ENCODE measurements around the gene BLCAP.

DNA sequence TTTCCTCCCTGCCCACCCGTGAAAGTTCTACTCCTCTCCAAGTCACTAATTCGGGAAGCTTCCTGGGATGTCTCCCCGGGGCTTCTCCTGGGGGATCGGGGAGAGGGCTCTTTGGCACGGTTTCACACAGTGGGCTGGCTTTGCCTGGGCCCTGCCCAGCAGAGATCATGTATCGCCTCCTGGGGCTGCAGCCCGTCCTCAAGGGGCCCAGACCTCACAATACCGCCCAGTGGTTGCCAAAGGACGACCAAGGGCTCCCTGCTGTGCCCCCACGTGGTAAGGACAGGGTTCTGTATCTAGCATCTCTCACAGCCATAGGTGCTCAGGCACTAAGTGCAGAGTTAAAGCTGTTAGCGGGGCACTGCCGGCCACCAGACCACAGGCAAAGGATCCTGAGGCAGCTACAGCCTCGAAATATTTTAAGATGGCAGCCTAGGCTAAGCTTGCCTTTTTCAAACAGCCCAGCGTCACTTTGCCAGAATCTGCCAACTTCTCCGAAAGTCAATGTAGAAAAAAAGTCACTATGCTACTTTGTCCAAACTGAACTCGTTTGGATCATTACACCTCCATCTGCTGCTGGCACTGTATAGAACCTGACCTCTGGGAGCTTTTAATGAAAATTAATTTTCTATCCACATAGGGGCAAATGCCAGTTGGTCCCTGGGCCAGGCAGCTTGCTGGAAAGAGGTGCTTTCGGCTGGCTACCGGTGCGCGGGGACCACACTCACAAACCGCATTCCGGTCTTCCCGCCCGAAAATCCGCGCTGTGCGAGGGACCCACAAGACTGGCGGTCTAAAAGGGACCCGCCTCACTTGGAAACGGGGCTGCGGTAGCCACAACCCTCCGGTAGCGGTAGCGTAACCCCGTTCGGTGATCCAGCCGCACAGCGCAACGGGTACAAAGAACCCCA is 7.9 kb downstream of the BLCAP start:
- TF ChIP-seq CTCF (conservative IDR thresholded peaks at IDR 0.05; ENCODE audit: low read depth in 2 of 2) (no peak), ZNF114 (CRISPR knock-in tag; IDR thresholded peaks at IDR 0.05) (no peak), CREB1 (CRISPR knock-in tag; IDR thresholded peaks at IDR 0.05; ENCODE audit: low read depth) (no peak), POLR2AphosphoS5 (IDR thresholded peaks at IDR 0.05; ENCODE audit: low read depth) (no peak), EZH2phosphoT487 (IDR thresholded peaks at IDR 0.05; ENCODE audit: unreplicated experiment) (no peak)
- TF ChIP-seq, protein P1, sequence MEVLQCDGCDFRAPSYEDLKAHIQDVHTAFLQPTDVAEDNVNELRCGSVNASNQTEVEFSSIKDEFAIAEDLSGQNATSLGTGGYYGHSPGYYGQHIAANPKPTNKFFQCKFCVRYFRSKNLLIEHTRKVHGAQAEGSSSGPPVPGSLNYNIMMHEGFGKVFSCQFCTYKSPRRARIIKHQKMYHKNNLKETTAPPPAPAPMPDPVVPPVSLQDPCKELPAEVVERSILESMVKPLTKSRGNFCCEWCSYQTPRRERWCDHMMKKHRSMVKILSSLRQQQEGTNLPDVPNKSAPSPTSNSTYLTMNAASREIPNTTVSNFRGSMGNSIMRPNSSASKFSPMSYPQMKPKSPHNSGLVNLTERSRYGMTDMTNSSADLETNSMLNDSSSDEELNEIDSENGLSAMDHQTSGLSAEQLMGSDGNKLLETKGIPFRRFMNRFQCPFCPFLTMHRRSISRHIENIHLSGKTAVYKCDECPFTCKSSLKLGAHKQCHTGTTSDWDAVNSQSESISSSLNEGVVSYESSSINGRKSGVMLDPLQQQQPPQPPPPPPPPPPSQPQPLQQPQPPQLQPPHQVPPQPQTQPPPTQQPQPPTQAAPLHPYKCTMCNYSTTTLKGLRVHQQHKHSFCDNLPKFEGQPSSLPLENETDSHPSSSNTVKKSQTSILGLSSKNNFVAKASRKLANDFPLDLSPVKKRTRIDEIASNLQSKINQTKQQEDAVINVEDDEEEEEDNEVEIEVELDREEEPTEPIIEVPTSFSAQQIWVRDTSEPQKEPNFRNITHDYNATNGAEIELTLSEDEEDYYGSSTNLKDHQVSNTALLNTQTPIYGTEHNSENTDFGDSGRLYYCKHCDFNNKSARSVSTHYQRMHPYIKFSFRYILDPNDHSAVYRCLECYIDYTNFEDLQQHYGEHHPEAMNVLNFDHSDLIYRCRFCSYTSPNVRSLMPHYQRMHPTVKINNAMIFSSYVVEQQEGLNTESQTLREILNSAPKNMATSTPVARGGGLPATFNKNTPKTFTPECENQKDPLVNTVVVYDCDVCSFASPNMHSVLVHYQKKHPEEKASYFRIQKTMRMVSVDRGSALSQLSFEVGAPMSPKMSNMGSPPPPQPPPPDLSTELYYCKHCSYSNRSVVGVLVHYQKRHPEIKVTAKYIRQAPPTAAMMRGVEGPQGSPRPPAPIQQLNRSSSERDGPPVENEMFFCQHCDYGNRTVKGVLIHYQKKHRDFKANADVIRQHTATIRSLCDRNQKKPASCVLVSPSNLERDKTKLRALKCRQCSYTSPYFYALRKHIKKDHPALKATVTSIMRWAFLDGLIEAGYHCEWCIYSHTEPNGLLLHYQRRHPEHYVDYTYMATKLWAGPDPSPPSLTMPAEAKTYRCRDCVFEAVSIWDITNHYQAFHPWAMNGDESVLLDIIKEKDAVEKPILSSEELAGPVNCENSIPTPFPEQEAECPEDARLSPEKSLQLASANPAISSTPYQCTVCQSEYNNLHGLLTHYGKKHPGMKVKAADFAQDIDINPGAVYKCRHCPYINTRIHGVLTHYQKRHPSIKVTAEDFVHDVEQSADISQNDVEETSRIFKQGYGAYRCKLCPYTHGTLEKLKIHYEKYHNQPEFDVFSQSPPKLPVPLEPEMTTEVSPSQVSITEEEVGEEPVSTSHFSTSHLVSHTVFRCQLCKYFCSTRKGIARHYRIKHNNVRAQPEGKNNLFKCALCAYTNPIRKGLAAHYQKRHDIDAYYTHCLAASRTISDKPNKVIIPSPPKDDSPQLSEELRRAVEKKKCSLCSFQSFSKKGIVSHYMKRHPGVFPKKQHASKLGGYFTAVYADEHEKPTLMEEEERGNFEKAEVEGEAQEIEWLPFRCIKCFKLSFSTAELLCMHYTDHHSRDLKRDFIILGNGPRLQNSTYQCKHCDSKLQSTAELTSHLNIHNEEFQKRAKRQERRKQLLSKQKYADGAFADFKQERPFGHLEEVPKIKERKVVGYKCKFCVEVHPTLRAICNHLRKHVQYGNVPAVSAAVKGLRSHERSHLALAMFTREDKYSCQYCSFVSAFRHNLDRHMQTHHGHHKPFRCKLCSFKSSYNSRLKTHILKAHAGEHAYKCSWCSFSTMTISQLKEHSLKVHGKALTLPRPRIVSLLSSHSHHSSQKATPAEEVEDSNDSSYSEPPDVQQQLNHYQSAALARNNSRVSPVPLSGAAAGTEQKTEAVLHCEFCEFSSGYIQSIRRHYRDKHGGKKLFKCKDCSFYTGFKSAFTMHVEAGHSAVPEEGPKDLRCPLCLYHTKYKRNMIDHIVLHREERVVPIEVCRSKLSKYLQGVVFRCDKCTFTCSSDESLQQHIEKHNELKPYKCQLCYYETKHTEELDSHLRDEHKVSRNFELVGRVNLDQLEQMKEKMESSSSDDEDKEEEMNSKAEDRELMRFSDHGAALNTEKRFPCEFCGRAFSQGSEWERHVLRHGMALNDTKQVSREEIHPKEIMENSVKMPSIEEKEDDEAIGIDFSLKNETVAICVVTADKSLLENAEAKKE (CRISPR knock-in tag; IDR thresholded peaks at IDR 0.05), result no peak

Measured in GM23338 (cell line).